ENCODE data around the gene ZNF428. TPM values are rescaled to one million over a fixed set of nuclear protein-coding genes. Genes with fewer than 3 reads are reported as not detected.
"Not testable (repeated sequence)": the region's sequence is repeated elsewhere in the genome, so short reads cannot be mapped to it uniquely, and the experiment has no call there.

The ZNF428 gene, protein sequence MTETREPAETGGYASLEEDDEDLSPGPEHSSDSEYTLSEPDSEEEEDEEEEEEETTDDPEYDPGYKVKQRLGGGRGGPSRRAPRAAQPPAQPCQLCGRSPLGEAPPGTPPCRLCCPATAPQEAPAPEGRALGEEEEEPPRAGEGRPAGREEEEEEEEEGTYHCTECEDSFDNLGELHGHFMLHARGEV
- 10 to 100 TPM; 82.2 to 90.6 (median 86.1) TPM for polyA plus RNA-seq (ENCODE audit: insufficient read length in 3 of 3)

GRCh38 chr19:43619262-43620060 is at the start of gene ZNF428:
ZNF428 (minus strand) TSS chr19:43619629; CDS start chr19:43614304, 5,325 bp downstream.
- DNase-seq (ENCODE audit: low read depth in 3 of 3, low spot score in 2 of 3): peak in 1 of 3 donors; percentile 83

DNA sequence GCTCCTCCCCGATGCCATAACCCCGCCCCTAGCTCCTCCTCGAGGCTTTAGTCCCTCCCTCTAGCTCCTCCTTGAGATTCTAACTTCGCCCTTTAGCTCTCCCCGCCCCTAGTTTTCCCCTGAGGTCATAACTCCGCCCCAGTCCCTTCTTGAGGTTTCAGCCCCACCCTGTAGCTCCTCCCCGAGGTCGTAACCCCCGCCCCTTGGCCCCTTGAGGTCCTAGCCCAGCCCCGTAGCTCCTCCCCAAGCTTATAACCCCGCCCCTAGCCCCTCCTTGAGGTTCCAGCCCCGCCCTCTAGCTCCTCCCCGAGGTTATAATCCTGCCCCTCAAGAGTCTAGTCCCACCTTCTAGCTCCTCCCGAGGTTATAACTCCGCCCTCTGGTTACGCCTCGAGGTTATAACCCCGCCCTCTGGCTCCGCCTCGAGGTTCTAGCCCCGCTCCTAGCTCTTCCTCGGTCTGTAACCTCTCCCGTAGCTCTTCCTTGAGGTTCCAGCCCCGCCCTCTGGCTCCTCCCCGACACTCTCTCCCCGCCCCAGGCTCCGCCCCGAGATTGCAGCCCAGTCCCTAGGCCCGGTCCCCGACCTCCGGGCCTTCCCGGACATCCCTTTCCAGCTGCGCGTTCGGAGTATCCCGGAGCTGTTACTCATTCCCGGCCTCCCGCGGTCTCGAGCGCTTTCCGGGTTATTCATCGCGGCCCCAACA is 49.1 kb upstream of the ZNF428 start:
- peak; percentile 91 to 96 (median 95) for DNase-seq (ENCODE audit: low read depth in 3 of 3, low spot score in 2 of 3)

GRCh38 chr19:43667876-43668405 is 48.5 kb upstream of the ZNF428 start:
- peak in 2 of 3 donors; percentile 13 to 91 for DNase-seq (ENCODE audit: low read depth in 3 of 3, low spot score in 2 of 3)

- no peak for DNase-seq (ENCODE audit: low read depth in 3 of 3, low spot score in 2 of 3)
Observed at GRCh38 chr19:43667126-43667875, 47.9 kb upstream of the ZNF428 start.

DNA sequence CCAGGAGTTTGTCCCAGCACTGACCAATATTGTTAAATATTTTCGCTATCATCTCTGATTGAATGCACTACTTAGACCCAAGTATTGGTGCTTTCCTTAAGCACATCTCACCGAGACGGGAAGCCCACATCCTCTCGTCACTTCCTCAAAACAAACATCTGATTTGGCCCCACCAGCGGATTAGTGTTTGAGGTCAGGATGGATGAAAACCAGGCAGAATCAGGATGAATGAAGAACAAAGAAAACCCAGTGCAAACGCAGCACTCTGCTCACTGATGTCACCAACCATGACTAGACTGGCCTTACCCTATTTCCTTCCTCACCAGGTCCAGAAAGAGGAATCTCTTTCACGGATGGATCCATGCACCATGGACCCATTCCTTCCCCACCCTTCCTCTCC is 44.6 kb upstream of the ZNF428 start:
- DNase-seq (ENCODE audit: low read depth in 3 of 3, low spot score in 2 of 3): no peak

GRCh38 chr19:43662487-43662886 is 43.1 kb upstream of the ZNF428 start:
- no peak for DNase-seq (ENCODE audit: low read depth in 3 of 3, low spot score in 2 of 3)

- DNase-seq (ENCODE audit: low read depth in 3 of 3, low spot score in 2 of 3): no peak
Observed at GRCh38 chr19:43660971-43661360, 41.5 kb upstream of the ZNF428 start.

DNA sequence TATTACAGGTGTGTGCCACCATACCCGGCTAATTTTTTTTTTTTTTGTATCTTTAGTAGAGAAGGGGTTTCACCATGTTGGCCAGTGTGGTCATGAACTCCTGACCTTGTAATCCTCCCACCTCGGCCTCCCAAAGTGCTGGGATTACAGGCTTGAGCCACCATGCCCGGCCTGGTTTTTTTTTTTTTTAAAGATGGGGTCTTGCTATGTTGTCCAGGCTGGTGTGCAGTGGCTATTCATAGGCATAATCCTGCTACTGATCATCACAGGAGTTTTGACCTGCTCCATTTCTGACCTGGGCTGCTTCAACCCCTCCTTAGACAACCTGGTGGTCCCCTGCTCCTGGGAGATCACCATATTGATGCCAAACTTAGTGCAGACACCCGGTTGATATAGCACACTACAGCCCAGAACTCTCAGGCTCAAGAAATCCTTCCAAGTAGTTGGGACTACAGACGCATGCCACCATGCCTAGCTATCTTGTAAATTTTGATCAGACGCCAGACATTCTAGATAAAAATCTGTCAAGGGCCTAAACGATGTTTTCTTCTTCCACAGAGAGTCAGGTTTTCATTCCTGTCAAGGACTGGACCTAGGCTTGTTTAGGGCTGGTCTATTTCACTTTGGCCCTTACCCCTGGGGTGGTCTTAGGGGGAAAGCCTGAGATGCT is 41.0 kb upstream of the ZNF428 start:
- no peak for DNase-seq (ENCODE audit: low read depth in 3 of 3, low spot score in 2 of 3)

DNA sequence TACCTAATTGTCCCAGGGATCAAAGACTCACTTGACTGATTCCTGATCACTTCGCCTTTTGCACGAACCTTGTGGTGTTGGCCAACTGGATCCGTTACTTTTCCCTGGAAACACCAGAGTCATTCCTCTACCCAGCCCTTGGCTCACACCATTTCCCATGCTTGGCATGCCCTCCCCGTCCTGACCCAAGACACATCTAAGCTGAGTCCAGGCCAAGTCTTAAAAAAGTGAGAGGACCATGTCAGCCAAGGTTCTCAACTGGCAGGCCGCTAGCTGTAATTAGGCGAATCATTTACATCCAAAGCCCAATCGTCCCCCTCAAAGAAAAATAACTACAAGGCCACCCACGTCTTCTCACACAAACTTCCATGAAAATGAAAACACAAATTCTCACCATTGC is 39.1 kb upstream of the ZNF428 start:
- no peak for DNase-seq (ENCODE audit: low read depth in 3 of 3, low spot score in 2 of 3)

DNA sequence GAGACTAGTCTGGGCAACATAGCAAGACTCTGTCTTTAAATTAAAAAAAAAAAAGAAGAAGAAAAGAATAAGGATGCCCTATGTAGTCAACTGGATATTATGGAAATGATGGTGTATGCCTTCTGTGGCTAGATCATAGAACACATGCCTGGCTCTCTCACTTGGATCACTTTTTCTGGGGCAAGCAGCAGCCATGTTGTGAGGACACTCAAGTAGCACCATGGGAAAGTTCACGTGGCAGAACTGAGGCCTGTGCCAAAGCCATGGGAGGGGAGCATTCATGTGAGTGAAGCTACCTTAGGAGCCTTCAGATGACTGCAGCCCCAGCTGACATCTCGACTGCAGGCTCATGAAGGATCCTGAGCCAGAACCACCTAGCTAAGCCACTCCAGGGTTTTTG is 38.6 kb upstream of the ZNF428 start:
- DNase-seq (ENCODE audit: low read depth in 3 of 3, low spot score in 2 of 3): no peak

GRCh38 chr19:43656436-43656835 is 37.0 kb upstream of the ZNF428 start:
- DNase-seq (ENCODE audit: low read depth in 3 of 3, low spot score in 2 of 3): no peak

- DNase-seq (ENCODE audit: low read depth in 3 of 3, low spot score in 2 of 3): no peak
Observed at GRCh38 chr19:43652546-43652874, 33.1 kb upstream of the ZNF428 start.

DNA sequence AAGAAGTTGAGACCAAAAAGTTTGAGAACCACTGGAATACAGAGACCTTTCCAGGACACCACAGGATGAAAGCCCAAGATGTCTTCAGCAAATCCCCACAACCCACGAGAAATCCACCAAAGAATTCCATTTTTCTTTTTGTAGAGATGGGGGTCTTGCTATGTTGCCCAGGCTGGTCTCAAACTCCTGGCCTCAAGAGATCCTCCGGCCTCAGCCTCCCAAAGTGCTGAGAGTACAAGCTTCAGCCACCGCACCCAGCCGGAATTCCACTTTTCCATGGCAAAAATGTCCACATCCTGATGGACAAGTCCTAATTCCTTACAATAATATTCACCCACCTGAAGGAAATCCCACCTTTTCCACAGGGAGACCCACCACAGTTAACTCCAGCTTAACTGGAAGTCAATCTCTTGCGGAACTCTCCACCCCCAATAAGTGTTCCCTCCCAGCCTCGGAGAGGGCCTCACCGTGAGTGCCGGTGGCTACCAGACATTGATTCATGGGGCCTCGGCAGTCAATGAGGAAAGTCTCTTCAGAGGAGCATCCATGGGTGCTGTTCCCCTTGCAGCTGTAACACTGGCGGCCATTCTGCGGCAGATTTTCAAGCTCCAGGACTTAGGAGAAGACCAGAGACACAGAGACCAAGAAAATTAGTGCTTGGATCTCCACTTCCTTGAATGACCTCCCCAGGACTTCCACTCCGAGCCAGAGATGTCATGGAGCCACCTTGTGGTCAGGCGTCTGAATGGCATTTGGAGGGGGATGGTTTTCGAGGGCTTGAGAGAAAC is 32.5 kb upstream of the ZNF428 start:
- DNase-seq (ENCODE audit: low read depth in 3 of 3, low spot score in 2 of 3): no peak

DNA sequence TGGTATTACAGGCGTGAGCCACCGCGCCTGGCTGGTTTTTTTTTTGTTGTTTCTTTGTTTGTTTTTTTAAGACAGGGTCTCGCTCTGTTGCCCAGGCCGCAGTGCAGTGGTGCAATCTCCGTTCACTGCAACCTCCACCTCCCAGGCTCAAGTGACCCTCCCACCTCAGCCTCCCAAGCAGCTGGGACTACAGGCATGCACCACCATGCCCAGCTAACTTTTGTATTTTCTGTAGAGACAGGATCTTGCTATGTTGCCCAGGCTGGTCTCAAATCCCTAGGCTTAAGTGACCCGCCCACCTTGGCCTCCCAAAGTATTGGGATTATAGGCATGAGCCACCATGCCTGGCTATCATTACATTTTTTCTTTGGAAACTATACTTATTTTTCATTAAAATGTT is 30.8 kb upstream of the ZNF428 start:
- DNase-seq (ENCODE audit: low read depth in 3 of 3, low spot score in 2 of 3): not testable (repeated sequence)

DNA sequence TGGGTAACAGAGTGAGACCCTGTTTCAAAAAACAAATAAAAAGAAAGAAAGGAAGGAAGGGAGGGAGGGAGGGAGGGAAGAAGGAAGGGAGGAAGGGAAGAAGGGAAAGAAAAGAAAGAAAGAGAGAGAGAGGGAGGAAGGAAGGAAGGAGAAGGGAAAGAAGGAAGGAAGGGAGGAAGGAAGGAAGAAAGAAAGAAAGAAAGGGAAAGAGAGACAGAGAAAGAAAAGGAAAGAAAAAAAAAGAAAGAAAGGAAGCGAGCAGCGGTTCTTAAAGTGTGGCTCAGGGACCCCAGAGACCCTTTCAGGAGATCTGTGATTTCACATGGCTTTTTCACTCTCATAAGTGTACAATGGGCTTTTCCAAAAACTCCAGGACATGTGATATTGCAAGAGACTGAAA is 30.1 kb upstream of the ZNF428 start:
- no peak for DNase-seq (ENCODE audit: low read depth in 3 of 3, low spot score in 2 of 3)

GRCh38 chr19:43648633-43649032 is 29.2 kb upstream of the ZNF428 start:
- no peak for DNase-seq (ENCODE audit: low read depth in 3 of 3, low spot score in 2 of 3)

GRCh38 chr19:43644181-43644580 is 24.8 kb upstream of the ZNF428 start:
- no peak for DNase-seq (ENCODE audit: low read depth in 3 of 3, low spot score in 2 of 3)

DNA sequence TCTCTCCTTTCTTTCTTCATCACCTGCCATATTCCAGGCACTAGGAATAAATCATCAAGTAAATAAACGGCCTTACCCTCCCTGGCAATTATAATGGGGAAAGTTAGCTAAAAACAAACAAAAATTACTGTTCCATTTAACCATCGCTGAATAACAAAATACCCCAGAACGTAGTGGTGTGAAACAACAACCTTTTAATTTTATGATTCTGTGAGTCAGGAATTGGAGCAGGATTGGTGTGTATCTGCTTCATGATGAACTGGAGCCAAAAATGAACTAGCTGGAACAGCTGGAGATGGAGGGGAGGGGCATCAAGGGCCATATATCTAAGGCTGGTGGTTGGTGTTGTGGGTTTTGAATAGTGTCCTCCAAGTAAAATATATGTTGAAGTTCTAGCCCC is 23.9 kb upstream of the ZNF428 start:
- DNase-seq (ENCODE audit: low read depth in 3 of 3, low spot score in 2 of 3): no peak

DNA sequence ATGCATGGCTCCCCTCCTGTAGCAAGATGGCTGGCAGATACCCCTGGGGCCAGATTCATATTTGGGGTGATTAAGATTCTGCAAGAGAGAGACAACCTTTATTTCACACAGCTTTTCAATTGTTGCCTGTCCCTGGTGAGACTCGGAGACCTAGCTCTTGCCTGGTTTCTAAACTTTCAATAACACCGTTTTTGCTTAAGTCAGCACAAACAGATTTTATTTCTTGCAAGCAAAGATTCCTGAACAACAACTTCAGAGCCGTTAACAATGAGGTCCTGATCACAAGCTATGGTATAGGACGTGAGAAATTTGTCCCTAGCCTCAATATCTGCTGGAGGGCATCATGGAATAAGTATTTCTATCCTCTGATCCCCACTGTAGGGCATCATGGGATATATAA is 23.1 kb upstream of the ZNF428 start:
- no peak for DNase-seq (ENCODE audit: low read depth in 3 of 3, low spot score in 2 of 3)

- DNase-seq (ENCODE audit: low read depth in 3 of 3, low spot score in 2 of 3): no peak
Observed at GRCh38 chr19:43641333-43641732, 21.9 kb upstream of the ZNF428 start.

Data from right renal cortex interstitium (tissue), 3 donors.